Stimulated activated CD8-positive, alpha-beta memory T cell treated with anti-CD3 and anti-CD28 coated beads, Interleukin-4, amount 100 ng/mL, for 24 hours (primary cell): ENCODE data around the gene R3HDM2.
"Not testable (repeated sequence)": the region's sequence is repeated elsewhere in the genome, so short reads cannot be mapped to it uniquely, and the experiment has no call there.

ENCODE experiments used
- DNase-seq: peaks from one replicate; pipeline ENCODE4 v3.0.0-alpha.2; 2020; ENCODE audit warnings: low read depth

The R3HDM2 gene

DNA sequence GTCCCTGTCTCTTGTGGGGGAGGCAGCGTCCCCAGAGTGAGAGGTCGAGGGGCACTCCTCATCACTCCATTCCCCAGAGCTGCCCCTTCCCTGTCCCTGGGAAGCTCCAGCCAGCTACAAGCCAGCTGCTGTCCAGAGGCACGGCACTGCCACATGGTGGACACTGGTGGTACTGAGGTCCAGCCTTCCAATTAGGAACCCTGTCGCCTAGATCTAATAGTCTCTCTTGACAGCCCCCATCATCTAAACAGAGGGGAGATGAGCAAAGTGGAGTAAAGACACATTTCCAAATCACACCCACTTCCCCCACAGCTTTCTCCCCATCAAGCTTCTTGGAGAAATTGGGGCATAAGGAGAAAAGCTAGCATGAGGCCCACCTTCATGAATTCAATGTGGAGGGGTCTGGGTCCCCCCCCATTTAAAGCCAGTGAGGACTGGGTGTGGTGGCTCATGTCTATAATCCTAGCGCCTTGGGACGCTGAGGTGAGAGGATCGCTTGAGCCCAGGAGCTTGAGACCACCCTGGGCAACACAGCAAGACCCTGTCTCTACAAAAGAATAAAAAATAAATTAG lies 22.2 kb upstream of the R3HDM2 start:
- no peak for DNase-seq

- no peak for DNase-seq
Observed at GRCh38 chr12:57452181-57452936, 21.5 kb upstream of the R3HDM2 start.

DNA sequence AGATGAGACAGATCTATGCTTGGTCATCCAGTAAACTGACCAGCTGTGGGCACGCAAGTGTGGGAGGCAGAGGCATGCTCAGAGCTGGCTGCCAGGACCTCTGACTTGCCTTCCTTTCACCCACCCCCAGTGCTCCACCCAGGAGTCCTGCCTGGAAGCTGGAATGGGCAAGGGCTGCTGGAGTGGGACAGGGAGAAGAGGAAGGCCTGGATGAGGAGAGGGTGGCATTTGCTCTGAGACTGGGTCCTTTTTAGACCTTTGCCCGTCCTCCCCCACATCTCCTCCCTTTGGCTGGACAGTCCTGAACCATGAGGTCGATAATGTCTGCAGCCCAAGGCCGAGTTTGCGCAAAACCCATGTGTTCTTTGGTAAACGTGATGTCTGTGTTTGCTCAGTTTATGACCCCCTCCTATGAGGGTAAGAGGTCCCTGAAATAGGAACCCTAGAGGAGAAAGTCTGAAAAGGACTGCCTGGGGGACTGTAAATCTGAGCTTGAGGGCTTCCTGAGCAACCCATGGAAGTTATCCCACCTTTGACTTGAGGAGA lies 20.5 kb upstream of the R3HDM2 start:
- no peak for DNase-seq

- no peak for DNase-seq
Observed at GRCh38 chr12:57450057-57450456, 19.2 kb upstream of the R3HDM2 start.

GRCh38 chr12:57449375-57449774 lies 18.5 kb upstream of the R3HDM2 start:
- DNase-seq = no peak

GRCh38 chr12:57448669-57449068 lies 17.8 kb upstream of the R3HDM2 start:
- DNase-seq = no peak

DNA sequence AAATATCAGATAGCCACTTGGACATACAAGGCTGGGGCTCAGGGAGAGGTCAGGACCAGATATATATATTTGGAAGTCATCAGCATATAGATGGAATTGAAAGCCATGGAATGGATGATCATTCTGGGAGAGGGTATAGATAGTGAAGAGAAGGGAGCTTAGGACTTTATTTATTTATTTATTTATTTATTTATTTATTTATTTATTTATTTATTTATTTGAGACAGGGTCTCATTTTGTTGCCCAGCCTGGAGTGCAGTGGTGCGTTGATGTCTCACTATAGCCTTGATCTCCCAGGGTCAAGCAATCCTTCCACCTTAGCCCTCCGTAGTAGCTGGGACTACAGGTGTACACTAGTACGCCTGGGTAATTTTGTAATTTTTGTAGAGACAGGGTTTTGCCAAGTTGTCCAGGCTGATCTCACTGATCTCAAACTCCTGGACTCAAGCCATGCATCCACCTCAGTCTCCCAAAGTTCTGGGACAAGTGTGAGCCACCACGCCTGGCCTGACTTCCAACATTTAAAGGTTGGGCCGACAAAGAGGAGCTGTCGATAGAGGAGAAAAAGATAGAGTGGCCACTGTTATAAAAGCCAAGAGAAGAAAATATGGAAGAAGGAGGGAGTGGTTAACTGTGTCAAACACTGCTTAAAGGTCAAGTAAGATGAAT lies 15.6 kb upstream of the R3HDM2 start:
- DNase-seq = no peak

DNA sequence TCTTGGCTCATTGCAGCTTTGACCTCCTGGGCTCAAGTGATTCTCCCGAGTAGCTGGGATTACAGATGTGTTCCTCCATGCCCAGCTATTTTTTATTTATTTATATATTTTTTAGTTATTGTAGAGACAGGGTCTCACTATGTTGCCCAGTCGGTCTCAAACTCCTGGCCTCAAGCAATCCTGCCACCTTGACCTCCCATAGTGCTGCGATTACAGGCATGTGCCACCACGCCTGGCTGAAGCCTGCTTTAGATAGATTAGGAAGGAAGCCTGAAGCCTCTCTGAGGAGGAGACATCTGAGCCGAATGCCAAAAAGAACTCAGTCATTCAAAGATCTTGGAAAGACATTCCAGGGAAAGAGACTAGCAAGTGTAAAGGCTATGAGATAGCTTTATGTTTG lies 13.9 kb upstream of the R3HDM2 start:
- no peak for DNase-seq

DNA sequence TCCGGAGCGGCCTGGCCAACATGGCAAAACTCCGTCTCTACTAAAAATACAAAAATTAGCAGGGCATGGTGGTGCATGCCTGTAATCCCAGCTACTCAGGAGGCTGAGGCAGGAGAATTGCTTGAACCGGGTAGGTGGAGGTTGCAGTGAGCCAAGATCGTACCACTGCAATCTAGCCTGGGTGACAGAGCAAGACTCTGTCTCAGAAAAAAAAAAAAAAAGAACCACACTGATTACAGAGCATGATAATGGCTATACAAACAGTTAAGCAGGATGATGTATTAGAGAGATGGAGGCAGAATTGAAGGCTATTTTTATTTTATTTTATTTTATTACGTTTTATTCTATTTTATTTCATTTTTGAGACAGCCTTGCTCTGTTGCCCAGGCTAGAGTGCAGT lies 13.5 kb upstream of the R3HDM2 start:
- DNase-seq = not testable (repeated sequence)

GRCh38 chr12:57441846-57442427 lies 11.1 kb upstream of the R3HDM2 start:
- DNase-seq = no peak

- not testable (repeated sequence) for DNase-seq
Observed at GRCh38 chr12:57441393-57441792, 10.6 kb upstream of the R3HDM2 start.

DNA sequence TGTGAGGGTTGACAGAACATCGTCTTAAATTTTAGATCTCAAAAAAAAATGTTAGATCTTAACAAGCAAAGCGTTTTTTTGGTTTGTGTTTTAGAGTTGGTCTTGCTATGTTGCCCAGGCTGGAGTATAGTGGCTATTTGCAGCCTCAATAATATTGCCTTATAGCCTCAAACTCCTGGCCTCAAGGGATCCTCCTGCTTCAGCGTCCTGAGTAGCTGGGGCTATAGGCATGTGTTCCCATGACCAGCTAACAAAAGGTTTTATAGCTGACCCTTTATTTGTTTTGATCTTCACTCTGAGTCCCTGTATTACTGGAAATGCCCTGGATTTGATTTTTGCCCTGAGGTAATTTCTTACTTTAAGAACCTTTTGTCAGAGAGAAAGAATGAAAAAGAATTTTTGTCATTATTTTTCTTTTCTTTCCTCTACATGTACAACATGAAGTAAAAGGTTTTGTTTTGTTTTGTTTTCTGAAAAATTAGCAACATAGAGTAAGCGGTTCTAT lies 9.0 kb upstream of the R3HDM2 start:
- no peak for DNase-seq

DNA sequence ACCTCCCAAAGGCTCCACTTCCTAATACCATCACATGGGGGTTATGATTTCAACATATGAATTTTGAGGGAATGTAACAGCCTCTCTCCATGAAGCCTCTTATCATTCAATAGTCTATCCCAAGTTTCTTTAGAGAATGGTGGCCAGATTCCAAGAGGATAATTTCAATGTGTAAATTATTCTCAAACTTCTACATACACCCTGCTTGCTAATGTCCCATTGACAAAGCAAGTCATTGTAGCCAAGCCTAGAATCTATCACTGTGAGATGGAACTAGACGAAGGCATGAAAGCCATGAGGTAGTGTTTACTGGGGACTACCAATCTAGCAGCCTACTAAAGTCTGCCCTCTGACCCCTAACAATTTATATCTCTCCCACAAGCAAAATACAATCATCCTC lies 7.6 kb upstream of the R3HDM2 start:
- no peak for DNase-seq

- no peak for DNase-seq
Observed at GRCh38 chr12:57435293-57435692, 4.5 kb upstream of the R3HDM2 start.

- DNase-seq = no peak
Observed at GRCh38 chr12:57434517-57435223, 3.8 kb upstream of the R3HDM2 start, which contains the start of gene INHBC. Gene INHBC, plus strand, starts transcription at chr12:57434784. Its CDS starts 103 bp downstream, at chr12:57434887.

DNA sequence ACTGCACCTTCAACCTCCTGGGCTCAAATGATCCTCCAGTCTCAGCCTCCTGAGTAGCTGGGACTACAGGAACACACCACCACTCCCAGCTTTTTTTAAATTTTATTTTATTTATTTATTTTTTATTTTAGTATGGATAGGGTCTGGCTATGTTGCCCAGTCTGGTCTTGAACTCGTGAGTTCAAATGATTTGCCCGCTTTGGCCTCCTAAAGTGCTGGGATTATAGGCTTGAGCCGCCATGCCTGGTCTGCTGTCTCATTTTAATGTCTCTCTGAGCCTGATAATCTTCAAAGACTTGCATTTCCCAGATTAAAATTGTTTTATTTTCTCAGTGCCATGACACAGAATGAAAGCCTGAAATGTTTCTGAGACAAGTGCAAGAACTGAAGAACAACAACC lies 2.5 kb upstream of the R3HDM2 start:
- DNase-seq = no peak

DNA sequence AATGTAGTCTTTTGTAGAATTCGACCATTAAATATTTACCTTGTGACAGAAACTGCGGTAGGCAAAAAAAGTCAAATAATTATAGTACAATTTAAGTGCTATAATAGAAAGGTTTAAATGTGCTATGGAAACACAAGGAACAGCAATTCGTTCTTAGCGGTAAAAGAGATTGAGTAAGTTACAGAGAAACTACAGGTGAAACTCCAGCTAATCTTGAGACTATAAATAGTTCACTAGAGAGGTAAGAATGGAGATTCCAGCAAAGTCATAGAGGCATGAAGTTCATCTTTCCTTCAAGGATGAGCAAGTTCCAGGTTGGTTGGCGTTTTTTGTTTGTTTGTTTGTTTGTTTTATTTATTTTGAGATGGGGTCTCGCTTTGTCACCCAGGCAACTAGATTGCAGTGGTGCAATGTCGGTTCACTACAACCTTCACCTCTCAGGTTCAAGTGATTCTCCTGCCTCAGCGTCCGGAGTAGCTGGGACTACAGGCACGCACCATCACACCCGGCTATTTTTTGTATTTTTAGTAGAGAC lies 878 bp upstream of the R3HDM2 start:
- no peak for DNase-seq

GRCh38 chr12:57430112-57430930 lies 522 bp downstream of the R3HDM2 start:
- DNase-seq = peak; percentile 36

DNA sequence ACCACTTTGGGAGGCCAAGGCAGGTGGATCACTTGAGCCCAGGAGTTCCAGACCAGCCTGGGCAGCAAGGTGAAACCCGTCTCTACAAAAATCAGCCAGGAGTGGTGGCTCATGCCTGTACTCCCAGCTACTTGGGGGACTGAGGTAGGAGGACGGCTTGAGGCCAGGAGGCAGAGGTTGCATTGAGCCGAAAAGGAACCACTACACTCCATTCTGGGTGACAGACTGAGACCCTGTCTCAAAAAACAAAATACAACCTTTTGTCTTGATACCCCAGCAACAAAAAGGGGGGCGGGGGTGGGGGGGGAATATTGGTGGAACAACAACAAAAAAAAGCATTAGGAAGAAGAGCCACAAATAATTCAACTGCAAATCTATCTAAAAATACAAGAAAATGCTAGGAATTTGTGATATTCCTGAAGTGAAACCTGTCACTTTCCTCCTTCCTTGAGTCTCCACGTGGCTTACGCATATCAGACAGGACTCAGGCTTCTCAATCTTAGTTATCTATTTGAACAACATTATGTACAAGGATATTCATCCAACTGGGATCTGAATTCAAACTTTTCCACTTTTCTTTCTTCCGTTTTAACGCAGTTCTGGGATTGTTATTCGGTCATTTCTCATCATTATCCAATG lies 1.3 kb downstream of the R3HDM2 start:
- no peak for DNase-seq

DNA sequence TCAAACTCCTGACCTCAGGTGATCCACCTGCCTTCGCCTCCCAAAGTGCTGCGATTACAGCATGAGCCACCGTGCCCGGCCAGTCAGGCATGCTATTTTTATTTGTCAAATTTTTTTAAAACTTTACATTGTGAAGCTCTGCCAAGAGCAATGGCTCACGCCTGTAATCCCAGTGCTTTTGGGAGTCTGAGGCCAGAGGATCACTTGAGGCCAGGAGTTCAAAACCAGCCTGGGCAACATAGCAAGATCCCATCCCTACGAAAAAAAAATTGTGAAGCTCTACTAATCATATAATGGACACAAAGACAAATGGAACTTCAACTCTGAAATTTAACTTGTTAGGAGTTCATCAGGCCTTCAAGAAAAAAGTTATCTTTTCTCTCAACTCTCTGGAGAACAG lies 1.9 kb downstream of the R3HDM2 start:
- no peak for DNase-seq
